ENCODE data around the gene CCDC32. TPM values are rescaled to one million over a fixed set of nuclear protein-coding genes. Genes with fewer than 3 reads are reported as not detected.

Gene CCDC32
- total and polyA plus RNA-seq, 2 of the 8 experiments (the other 6 are each of a cell fraction or from before 2014, with no cell fraction given), result 8.9 to 12.1 TPM

DNA sequence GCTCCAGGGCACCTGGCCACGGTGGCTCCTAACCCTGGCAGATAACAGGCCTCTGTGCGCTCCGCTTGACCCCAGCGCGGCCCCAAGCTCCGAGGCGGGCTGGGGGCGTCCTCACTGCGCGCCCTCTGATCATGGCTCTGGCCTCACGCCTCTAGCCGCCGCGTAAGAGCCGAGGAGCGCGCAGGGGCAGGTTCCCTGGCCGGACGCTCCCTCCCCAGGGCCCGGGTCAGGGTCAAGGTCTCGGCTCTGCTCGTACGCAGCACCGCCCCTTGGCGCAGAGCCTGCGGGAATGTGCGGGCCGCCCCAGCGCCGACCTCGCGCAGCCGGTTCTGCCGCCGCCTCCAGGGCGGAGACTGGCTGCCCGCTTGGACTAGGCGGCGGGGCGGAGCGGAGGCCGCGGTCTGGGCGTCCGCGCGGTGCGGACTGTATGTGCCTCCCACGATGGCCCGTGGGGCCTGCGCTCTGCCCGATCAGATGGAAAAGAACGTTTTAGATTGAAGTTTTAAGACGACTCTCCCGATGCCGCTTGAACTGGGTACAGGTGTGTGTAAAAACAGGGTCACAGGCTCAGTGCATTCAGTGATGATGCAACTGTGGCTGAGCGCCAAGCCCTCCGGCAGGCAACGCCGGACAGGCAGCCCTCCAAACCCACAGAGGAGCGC lies 53.2 kb downstream of the CCDC32 start (continued):
- TF ChIP-seq BCL11A (IDR thresholded peaks at IDR 0.05; ENCODE audit: low read depth in 2 of 2, low read length in 2 of 2), result no peak
- TF ChIP-seq CTBP2 (IDR thresholded peaks at IDR 0.05; ENCODE audit: borderline replicate concordance, insufficient read depth, insufficient read length, low read length), result no peak
- no peak for TF ChIP-seq RNF2 (IDR thresholded peaks at IDR 0.05; ENCODE audit: borderline replicate concordance, low read depth, low read length, missing control alignments, poor library complexity, severe bottlenecking)
- TF ChIP-seq HDAC2 (IDR thresholded peaks at IDR 0.05; ENCODE audit: borderline replicate concordance in 1 of 2, low read depth in 2 of 2, low read length in 2 of 2), result 0 out of 4 replicates have a peak, but pooled peaks of 1 of the 2 experiments have one; percentile 36
- peak; percentile 84 for TF ChIP-seq KDM4A (IDR thresholded peaks at IDR 0.05; ENCODE audit: low read depth, low read length, severe bottlenecking)
- no peak for TF ChIP-seq SRF (IDR thresholded peaks at IDR 0.05; ENCODE audit: low read depth, low read length)
- no peak for TF ChIP-seq POU5F1 (IDR thresholded peaks at IDR 0.05; ENCODE audit: low read depth, low read length)
- TF ChIP-seq TCF12 (IDR thresholded peaks at IDR 0.05; ENCODE audit: low read depth, low read length), result no peak
- TF ChIP-seq, protein P1, sequence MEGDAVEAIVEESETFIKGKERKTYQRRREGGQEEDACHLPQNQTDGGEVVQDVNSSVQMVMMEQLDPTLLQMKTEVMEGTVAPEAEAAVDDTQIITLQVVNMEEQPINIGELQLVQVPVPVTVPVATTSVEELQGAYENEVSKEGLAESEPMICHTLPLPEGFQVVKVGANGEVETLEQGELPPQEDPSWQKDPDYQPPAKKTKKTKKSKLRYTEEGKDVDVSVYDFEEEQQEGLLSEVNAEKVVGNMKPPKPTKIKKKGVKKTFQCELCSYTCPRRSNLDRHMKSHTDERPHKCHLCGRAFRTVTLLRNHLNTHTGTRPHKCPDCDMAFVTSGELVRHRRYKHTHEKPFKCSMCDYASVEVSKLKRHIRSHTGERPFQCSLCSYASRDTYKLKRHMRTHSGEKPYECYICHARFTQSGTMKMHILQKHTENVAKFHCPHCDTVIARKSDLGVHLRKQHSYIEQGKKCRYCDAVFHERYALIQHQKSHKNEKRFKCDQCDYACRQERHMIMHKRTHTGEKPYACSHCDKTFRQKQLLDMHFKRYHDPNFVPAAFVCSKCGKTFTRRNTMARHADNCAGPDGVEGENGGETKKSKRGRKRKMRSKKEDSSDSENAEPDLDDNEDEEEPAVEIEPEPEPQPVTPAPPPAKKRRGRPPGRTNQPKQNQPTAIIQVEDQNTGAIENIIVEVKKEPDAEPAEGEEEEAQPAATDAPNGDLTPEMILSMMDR (IDR thresholded peaks at IDR 0.05; ENCODE audit: control extremely low read depth in 1 of 3, insufficient read depth in 1 of 3, low read depth in 1 of 3, low read length in 3 of 3), result no peak
- TF ChIP-seq YY1 (IDR thresholded peaks at IDR 0.05; ENCODE audit: low read depth, low read length), result peak; percentile 43; the same call in 1 of the 2 replicates
- TF ChIP-seq CBX5 (IDR thresholded peaks at IDR 0.05; ENCODE audit: low read depth, low read length), result no peak
- TF ChIP-seq PHF8 (conservative IDR thresholded peaks at IDR 0.05; ENCODE audit: low read depth, low read length), result peak; percentile 69
- TF ChIP-seq ATF2 (IDR thresholded peaks at IDR 0.05; ENCODE audit: low read length), result no peak
- TF ChIP-seq RBBP5 (IDR thresholded peaks at IDR 0.05; ENCODE audit: borderline replicate concordance, low read depth, low read length), result no peak; the same call in 1 of the 2 replicates
- no peak for TF ChIP-seq SP4 (IDR thresholded peaks at IDR 0.05; ENCODE audit: low read length)
- TF ChIP-seq TEAD4 (IDR thresholded peaks at IDR 0.05; ENCODE audit: low read depth, low read length), result peak; percentile 66; the same call in 1 of the 2 replicates
- no peak for TF ChIP-seq EGR1 (IDR thresholded peaks at IDR 0.05; ENCODE audit: borderline replicate concordance, low read depth, low read length)
- TF ChIP-seq CEBPB (IDR thresholded peaks at IDR 0.05; ENCODE audit: low read depth, low read length), result peak; percentile 90
- no peak for TF ChIP-seq SIX5 (IDR thresholded peaks at IDR 0.05; ENCODE audit: low read depth, low read length)
- TF ChIP-seq SP2 (IDR thresholded peaks at IDR 0.05; ENCODE audit: low read length), result no peak
